KMS-11 (cell line): Measurements from ENCODE around the gene SIAH2.

ENCODE experiments used
- H2AFZ ChIP-seq: fragments of 200-600 bp; sonication (generic); 2 replicates; pipeline ENCODE4 v1.6.1; 2016; ENCODE audit warnings: antibody characterized with exemption, mixed run types, low read depth
- H3K27ac ChIP-seq: fragments of 200-600 bp; sonication (generic); 2 replicates; pipeline ENCODE4 v1.6.1; 2016; ENCODE audit warnings: mild to moderate bottlenecking, mixed run types
- H3K27me3 ChIP-seq: fragments of 200-600 bp; sonication (generic); 2 replicates; pipeline ENCODE4 v1.6.1; 2017; ENCODE audit warnings: mild to moderate bottlenecking, low read depth, mixed run types, moderate library complexity; ENCODE audit not compliant: insufficient read depth
- H3K36me3 ChIP-seq: fragments of 200-600 bp; sonication (generic); 2 replicates; pipeline ENCODE4 v1.6.1; 2017; ENCODE audit warnings: mild to moderate bottlenecking, mixed run types; ENCODE audit not compliant: insufficient read depth
- H3K4me1 ChIP-seq: fragments of 200-600 bp; sonication (generic); 2 replicates; pipeline ENCODE4 v1.6.1; 2016; ENCODE audit warnings: mild to moderate bottlenecking, low read depth, mixed run types; ENCODE audit not compliant: poor library complexity, severe bottlenecking
- H3K4me2 ChIP-seq: fragments of 200-600 bp; sonication (generic); 2 replicates; pipeline ENCODE4 v1.7.0; 2016; ENCODE audit warnings: mild to moderate bottlenecking, mixed run types
- H3K4me3 ChIP-seq: fragments of 200-600 bp; sonication (generic); IDR thresholded peaks from 2 replicates; pipeline ENCODE4 v1.6.1; 2017; ENCODE audit warnings: low read depth, low read length, mixed read lengths; ENCODE audit not compliant: insufficient read depth
- H3K79me2 ChIP-seq: fragments of 200-600 bp; sonication (generic); 2 replicates; pipeline ENCODE4 v1.6.1; 2016; ENCODE audit warnings: low read depth, mixed run types; ENCODE audit not compliant: insufficient read depth
- H3K9ac ChIP-seq: fragments of 200-600 bp; sonication (generic); 2 replicates; pipeline ENCODE4 v1.6.1; 2016; ENCODE audit warnings: mild to moderate bottlenecking, mixed run types
- H4K20me1 ChIP-seq: fragments of 200-600 bp; sonication (generic); 2 replicates; pipeline ENCODE4 v1.6.1; 2016; ENCODE audit warnings: mild to moderate bottlenecking, mixed run types; ENCODE audit not compliant: insufficient read depth
- TF ChIP-seq, protein P1 (sequence below): fragments of 200-600 bp; sonication (generic); conservative IDR thresholded peaks from 2 replicates; pipeline ENCODE4 v1.6.1; 2017; ENCODE audit warnings: low read depth, mild to moderate bottlenecking, antibody characterized with exemption, low read length, moderate library complexity, mixed read lengths

SIAH2 gene

GRCh38 chr3:150783316-150783715 is 20.3 kb upstream of the SIAH2 start:
- Histone ChIP-seq H3K27me3 (peaks cover 3% of the 10 kb centered on the region; the same call in 1 of the 2 replicates), H2AFZ (no peak overlapping the region), H3K4me2 (no peak overlapping the region), H3K79me2 (no peaks in the 10 kb centered on the region), H3K4me3 (no peak overlapping the region), H3K9ac (no peak overlapping the region), H4K20me1 (no peaks in the 10 kb centered on the region), H3K36me3 (no peaks in the 10 kb centered on the region), H3K4me1 (peaks cover 6% of the 10 kb centered on the region), H3K27ac (no peak overlapping the region)
- TF ChIP-seq, protein P1, sequence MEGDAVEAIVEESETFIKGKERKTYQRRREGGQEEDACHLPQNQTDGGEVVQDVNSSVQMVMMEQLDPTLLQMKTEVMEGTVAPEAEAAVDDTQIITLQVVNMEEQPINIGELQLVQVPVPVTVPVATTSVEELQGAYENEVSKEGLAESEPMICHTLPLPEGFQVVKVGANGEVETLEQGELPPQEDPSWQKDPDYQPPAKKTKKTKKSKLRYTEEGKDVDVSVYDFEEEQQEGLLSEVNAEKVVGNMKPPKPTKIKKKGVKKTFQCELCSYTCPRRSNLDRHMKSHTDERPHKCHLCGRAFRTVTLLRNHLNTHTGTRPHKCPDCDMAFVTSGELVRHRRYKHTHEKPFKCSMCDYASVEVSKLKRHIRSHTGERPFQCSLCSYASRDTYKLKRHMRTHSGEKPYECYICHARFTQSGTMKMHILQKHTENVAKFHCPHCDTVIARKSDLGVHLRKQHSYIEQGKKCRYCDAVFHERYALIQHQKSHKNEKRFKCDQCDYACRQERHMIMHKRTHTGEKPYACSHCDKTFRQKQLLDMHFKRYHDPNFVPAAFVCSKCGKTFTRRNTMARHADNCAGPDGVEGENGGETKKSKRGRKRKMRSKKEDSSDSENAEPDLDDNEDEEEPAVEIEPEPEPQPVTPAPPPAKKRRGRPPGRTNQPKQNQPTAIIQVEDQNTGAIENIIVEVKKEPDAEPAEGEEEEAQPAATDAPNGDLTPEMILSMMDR, result no peak

GRCh38 chr3:150779402-150779858 is 16.5 kb upstream of the SIAH2 start:
- Histone ChIP-seq H3K27ac (no peak overlapping the region), H3K36me3 (no peaks in the 10 kb centered on the region), H3K4me1 (no peaks in the 10 kb centered on the region), H4K20me1 (no peaks in the 10 kb centered on the region), H3K27me3 (no peaks in the 10 kb centered on the region), H3K9ac (no peak overlapping the region), H3K79me2 (no peaks in the 10 kb centered on the region), H3K4me2 (no peak overlapping the region), H2AFZ (no peak overlapping the region), H3K4me3 (no peak overlapping the region)
- TF ChIP-seq, protein P1, result no peak

DNA sequence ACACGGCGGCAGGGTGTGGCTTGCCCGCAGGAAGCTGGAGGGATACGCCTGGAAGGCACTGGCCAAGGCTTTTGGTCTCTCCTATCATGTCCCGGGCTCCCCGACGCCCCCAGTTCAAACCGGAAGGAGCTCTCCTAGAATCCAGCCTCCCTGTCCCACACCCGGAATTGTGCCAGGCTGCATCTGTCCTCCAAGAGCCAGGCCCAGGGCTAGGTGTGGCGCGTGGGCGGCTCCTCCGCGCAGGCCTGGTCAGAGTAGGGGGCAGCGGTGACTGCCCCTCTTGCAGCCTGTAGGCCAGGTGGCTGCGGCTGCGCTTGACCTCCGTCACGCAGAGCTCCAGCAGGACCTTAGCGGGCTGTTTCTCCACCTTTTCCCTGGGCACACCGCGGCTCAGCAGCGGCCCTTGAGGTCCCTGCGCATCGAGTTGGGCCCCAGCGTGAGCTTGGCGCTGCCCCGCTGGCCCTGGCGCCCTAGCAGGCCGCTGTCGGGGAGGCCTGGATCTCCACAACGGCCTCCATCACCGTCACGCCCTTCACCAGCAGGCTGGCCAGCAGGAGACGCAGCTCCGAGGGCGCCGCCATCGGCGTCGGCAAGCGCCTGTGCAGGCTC is 15.9 kb upstream of the SIAH2 start:
- Histone ChIP-seq H3K4me2 (no peak overlapping the region), H3K9ac (no peak overlapping the region), H3K27ac (no peak overlapping the region), H3K27me3 (no peaks in the 10 kb centered on the region), H4K20me1 (no peaks in the 10 kb centered on the region), H3K36me3 (no peaks in the 10 kb centered on the region), H3K4me3 (no peak overlapping the region), H3K79me2 (no peaks in the 10 kb centered on the region), H2AFZ (no peak overlapping the region), H3K4me1 (no peaks in the 10 kb centered on the region)
- TF ChIP-seq, protein P1, result no peak

GRCh38 chr3:150775001-150775599 is 12.1 kb upstream of the SIAH2 start:
- Histone ChIP-seq H3K4me2 (no peak overlapping the region), H3K79me2 (no peaks in the 10 kb centered on the region), H3K36me3 (no peaks in the 10 kb centered on the region), H4K20me1 (no peaks in the 10 kb centered on the region), H3K4me3 (no peak overlapping the region), H2AFZ (no peak overlapping the region), H3K27me3 (no peaks in the 10 kb centered on the region), H3K4me1 (no peaks in the 10 kb centered on the region), H3K9ac (no peak overlapping the region), H3K27ac (no peak overlapping the region)
- TF ChIP-seq, protein P1, result no peak
